Stimulated activated CD8-positive, alpha-beta memory T cell treated with anti-CD3 and anti-CD28 coated beads, Interleukin-7, amount 100 ng/mL, for 24 hours (primary cell): ENCODE data around the gene CLBA1.

ENCODE experiments used
- DNase-seq: peaks from one replicate; pipeline ENCODE4 v3.0.0-alpha.2; 2020; ENCODE audit warnings: low read depth

The CLBA1 gene

GRCh38 chr14:104968541-104969401, 16.8 kb upstream of the CLBA1 start:
- DNase-seq, result no peak

DNA sequence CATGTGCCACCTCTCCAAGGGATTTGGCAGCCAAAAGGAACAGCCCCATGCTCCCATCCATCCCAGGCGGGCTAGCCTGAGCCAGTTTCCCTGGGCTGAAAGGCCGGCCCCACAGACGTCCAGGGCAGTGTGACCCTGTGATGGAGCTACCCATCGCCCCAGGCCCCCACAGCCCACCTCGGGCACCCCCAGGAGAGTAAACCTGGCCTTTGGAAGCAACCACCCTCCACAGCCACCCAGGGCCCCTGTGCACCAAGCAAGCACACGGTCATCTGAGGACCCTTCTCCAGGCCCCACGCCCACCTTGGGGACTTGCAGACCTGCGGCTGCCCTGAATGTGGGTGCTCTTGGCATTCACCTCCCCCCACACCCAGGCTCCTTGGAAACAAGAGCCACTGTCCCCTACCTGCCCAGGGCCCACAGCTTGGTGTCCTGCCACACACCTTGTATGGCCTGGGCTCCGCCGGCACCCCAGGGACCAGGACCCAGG, 15.8 kb upstream of the CLBA1 start:
- DNase-seq, result no peak

DNA sequence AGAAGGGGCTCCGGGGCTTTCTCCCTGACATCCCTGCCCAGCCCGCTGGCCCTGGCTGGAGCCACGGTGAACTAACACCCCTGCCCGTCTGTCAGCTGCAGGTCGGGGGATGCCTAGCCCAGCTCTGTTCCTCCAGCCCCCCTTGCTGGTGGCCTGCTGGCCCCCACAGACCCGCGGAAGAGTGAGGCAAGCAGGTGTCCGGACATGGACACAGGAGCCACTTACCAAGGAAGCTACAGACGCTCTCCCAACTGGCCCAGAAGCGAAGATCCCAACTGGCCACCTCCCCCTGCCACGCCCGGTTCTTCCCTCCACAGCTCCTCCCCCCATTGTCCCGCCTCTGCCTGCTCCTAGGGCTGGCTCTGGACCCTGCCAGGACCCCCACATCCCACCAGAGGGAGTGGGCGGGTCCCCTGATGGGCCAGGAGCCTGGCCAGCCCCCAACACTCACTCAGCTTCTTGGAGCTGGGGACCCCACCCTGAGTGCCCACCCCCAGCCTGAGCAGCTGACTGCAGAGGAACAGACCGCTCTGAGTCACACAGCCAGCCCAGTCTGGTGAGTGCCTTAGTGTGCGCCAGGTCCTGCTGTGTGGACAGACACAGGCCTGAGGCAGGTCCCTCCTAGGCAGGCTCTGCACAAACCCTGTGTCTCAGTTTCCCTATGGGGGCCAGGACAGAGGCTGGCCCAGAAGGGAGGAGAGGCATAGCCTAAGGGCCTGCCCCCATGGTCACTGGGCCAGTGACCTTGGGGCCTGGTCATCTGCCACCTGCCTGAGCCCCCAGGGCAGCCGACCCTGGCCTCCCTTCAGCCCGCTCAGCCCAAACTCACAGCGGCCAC, 15.1 kb upstream of the CLBA1 start:
- DNase-seq, result no peak

DNA sequence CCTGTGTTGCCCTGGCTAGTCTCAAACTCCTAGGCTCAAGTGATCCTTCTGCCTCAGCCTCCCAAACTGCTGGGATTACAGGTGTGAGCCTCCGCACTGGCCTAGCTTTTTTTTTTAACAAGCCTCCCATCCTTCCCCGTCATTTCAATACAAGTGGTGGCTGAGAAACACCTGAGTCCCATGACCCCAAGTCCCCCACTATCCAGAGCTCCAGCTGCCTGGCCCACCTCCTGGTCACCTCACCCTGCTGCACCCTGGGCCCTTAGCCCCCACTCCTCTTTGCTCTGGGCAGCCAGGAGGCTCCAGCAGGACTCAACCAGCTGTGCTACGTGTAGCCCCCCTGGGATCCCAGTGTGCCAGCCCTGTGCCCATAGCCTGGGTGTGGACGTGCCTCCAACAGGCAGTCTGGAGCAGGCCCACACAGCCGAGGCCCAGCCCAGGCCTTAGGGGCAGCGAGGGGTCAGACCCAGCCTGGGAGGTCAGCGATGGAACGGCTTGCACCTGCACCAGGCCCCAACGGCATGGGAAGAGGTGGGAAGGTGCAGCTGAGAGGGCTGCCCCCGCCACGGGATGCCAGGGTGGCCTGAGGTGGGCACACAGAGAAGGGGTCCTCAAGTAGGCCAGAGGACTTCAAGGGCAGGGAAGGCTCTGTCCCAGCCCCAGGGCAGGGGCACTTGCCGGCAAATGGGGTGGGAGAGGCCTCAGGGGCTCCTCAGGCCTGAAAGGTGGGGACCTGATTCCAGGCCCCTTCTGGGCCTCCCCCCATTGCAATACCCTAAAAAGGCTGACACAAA, 13.9 kb upstream of the CLBA1 start:
- no peak for DNase-seq

- DNase-seq, result no peak
These were observed 13.1 kb upstream of the CLBA1 start for GRCh38 chr14:104972301-104973134.

GRCh38 chr14:104973135-104973384, 12.5 kb upstream of the CLBA1 start:
- no peak for DNase-seq

DNA sequence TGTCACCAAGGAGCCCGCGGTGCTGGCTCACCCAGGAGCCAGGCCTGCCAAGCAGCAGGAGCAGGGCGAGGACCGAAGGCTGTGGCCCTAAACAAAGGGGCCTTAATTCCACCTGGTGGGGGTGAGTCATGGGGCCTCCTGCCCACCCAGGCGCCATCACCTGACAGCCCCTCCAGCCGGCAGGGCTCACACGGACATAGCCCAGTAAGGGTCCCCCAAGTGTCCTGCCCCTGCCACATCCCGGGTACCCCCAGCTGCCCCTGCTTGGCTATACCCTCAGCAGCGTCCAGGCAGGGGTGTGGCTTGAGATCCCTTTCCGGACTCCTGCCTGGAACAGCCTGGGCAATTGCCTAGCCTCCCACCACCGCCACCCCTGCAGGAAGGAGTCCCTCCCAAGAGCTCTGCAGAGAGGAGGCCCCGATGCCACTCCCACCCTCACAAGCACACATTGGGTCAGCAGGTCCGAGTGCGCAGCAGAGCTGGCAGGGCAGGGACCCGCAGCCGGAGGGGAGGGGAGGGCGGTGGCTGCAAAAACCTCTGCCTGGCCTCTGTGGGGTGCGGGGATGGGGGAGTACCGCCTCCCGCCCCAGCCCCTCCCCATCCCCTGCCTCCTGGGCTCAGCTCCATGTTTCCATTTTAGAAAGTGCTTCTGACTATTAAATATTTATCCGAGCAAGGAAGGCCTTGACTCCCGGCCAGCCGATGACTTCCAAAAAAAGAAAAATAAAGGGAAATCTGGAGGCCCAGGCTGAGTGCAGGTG, 12.0 kb upstream of the CLBA1 start:
- DNase-seq, result no peak

- no peak for DNase-seq
These were observed 11.4 kb upstream of the CLBA1 start for GRCh38 chr14:104974146-104974541.

GRCh38 chr14:104974665-104975390, 10.8 kb upstream of the CLBA1 start:
- no peak for DNase-seq

GRCh38 chr14:104975481-104976197, 9.9 kb upstream of the CLBA1 start:
- DNase-seq, result no peak

DNA sequence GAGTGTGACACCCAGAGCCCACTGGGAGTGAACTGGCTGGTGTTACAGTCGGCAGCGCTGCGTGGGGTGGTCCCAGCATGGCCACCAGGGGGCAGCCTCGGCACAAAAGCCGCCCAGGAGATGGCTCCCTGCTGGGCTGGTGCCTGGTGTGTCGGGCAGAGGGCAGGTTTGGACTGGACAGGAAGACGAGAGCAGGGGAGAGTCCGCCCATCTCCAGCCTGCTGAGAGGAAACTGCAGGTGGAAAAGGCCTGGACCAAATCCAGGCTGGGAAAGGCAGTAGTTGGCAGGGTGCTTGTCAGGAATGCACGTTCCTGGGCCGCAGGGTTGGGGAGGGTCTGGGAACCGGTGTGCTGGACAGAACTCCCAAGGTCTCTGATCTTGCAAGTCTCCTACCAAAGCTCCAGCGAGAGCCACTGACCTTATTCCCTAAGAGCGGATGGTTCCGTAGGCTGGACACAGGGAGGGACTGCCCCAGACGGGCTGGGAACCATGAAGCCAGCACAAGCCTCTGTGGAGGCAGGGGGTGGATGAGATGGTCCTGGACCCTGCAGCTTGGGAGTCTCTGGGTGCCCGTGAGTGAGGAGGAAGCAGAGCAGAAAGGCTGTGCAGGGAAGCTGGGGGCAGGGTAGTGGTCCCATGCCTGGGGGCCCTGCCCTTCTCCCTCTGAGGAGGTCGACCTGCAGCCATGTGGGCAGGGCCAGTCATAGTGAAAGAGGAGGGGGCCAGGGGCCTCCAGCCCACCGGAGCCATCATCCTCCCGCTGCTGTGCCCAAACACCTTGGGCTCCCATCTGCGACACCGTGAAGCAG, 9.2 kb upstream of the CLBA1 start:
- DNase-seq, result peak; percentile 75

DNA sequence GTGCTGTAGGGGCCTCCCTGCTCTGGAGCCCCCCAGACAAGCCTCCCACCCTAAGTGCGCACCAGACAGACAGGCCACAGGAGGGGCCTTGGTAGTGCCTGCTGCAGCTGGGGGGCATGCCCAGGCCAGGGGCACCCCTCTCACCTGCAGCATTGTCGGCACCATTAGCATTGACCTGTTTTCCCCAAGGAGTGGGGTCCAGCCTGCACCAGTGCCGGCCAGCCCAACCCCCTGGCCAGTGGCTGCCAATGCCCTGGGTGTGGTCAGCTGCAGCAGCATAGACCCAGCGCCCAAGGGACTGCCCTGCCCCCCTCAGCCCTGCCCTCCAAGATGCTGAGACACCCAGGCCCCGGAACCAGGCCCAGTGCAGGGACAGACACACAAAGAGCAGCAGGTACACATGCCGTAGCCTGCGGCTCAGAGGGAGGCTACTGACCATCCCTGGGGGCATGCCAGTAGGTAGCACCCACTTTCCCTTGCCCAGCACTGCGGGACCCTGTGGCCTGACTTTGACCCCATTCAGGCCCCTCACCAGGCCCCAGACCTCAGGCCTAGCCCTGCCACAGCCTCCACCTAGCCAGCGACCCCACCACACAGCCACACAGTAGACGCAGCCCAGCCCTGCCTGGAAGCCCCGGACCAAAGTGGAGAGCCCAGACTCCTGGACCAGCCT, 8.4 kb upstream of the CLBA1 start:
- DNase-seq, result no peak

DNA sequence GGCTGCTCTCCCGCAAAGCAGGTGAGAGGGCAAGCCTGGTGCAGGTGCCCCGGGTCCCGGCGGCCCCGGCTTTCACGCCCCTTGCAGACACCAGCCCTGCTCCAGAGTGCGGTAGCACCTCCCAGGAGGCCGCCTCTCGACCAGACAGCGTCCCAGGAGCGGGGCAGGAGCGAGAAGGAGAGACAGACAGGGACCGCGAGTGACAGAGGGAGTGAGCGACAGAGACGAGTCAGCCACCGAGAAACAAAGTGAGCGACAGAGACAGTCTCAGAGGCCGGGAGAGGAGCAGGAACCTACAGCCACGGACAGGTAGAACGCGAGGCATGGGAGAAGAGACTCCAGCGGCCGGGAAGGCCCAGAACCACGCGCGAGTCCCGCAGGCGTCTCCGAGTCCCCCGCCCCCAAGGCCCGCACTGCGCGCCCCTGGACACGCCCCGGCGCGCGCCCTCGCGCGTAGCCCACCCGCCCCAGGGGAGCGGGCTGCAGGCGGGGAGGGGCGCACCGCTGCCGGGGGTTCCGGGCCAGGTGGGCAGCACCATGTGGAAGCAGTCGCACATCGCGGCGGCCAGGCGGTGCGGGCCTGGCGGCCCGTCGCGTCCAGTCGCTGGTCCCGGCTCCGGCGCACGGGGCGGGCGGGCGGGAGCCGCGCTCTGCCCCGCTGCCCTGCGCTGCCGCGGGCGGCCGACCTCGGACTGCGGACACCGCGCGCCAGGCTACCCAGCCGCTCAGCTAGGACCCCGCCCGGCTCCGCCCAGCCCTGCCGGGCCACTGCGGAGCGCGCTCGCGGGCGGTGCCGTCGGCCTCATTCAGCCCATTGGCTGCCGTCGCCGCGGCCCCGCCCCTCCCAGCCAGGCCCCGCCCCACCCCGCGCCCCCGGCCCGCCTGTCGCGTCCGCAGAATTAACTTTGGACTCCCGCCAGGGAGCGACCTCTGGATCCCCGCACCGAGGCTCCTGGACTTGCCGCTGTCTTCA, 7.6 kb upstream of the CLBA1 start, which contains the start of gene AHNAK2:
AHNAK2 (minus strand) TSS at position 694 of the 973 bp plus-strand sequence; CDS start at position 557, 137 bp downstream.
- no peak for DNase-seq

- no peak for DNase-seq
These were observed 6.6 kb upstream of the CLBA1 start for GRCh38 chr14:104978746-104979691.
